HCT116 (cell line): Measurements from ENCODE around the gene IFI44.

ENCODE experiments used
- ATF3 ChIP-seq: IDR thresholded peaks from 2 replicates; pipeline ENCODE4 v1.6.1; 2012
- CBX3 ChIP-seq: IDR thresholded peaks from 2 replicates; pipeline ENCODE4 v1.6.1; 2012; ENCODE audit warnings: low read depth
- CTCF ChIP-seq, 3 experiments: fragments of 200-600 bp in 1 of 3; sonication (generic) in 1 of 3; IDR thresholded peaks in 2 of 3; conservative IDR thresholded peaks in 1 of 3; 2 replicates each; pipeline ENCODE4 v1.5.1; 2012 to 2017; ENCODE audit warnings: low read depth in 2 of 3, low read length in 2 of 3, antibody characterized with exemption in 1 of 3, borderline replicate concordance in 1 of 3, control low read depth in 1 of 3, mild to moderate bottlenecking in 1 of 3, mixed read lengths in 1 of 3, mixed run types in 1 of 3, moderate library complexity in 1 of 3; ENCODE audit not compliant: insufficient read depth in 1 of 3
- POLR2A ChIP-seq: IDR thresholded peaks from 2 replicates; pipeline ENCODE4 v1.7.0; 2011; ENCODE audit warnings: borderline replicate concordance; ENCODE audit not compliant: insufficient read depth, insufficient read length; ENCODE audit errors: extremely low read depth
- RAD21 ChIP-seq: IDR thresholded peaks from 2 replicates; pipeline ENCODE4 v1.6.1; 2012; ENCODE audit warnings: low read depth, mild to moderate bottlenecking
- SIN3A ChIP-seq: IDR thresholded peaks from 2 replicates; pipeline ENCODE4 v1.6.1; 2012; ENCODE audit warnings: low read depth

DNA sequence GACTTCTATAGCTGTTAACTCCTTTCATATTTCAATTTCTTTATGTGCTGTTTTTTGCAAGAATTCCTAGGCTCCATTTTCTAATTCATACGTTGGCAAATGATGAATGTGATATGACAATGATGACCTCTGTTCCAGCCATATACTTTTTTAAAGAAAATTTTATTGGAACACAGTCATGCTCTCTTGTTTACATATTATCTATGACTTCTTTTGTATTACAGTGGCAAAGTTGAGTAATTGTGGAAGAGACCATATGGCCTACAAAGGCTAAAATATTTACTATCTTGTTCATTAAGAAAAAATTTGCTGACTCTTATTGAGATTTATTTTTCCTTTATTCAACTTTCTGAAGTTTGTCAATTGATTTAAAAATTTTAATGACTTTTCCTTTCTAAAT is 22.3 kb upstream of the IFI44 start:
- TF ChIP-seq POLR2A = no peak
- no peak for TF ChIP-seq ATF3
- no peak for TF ChIP-seq CBX3
- no peak for TF ChIP-seq SIN3A
- no peak for TF ChIP-seq CTCF (IDR thresholded peaks at IDR 0.05 in 2 of 3, conservative IDR thresholded peaks at IDR 0.05 in 1 of 3; ENCODE audit: borderline replicate concordance in 1 of 3, insufficient read depth in 1 of 3, low read depth in 2 of 3, low read length in 2 of 3)
- no peak for TF ChIP-seq RAD21
